GM12873 (cell line): ENCODE measurements around the gene BRINP3.

Experiments
- CTCF ChIP-seq: IDR thresholded peaks from 2 replicates; pipeline ENCODE4 v1.5.1; 2012; ENCODE audit warnings: low read depth, mild to moderate bottlenecking, moderate library complexity, low read length, control low read depth; ENCODE audit not compliant: insufficient read depth; ENCODE audit errors: missing control alignments

The BRINP3 gene

GRCh38 chr1:190373705-190374336, 103.8 kb downstream of the BRINP3 start:
- peak; percentile 65 for TF ChIP-seq CTCF

- no peak for TF ChIP-seq CTCF
Measured at GRCh38 chr1:190367200-190367599, 110.5 kb downstream of the BRINP3 start.

- TF ChIP-seq CTCF: no peak
Measured at GRCh38 chr1:190365283-190365682, 112.4 kb downstream of the BRINP3 start.

GRCh38 chr1:190353538-190354101, 124.0 kb downstream of the BRINP3 start:
- TF ChIP-seq CTCF: no peak

GRCh38 chr1:190344454-190344853, 133.2 kb downstream of the BRINP3 start:
- TF ChIP-seq CTCF: no peak

- no peak for TF ChIP-seq CTCF
Measured at GRCh38 chr1:190338829-190339228, 138.8 kb downstream of the BRINP3 start.

GRCh38 chr1:190328871-190329270, 148.8 kb downstream of the BRINP3 start:
- TF ChIP-seq CTCF: no peak

- TF ChIP-seq CTCF: no peak
Measured at GRCh38 chr1:190328361-190328760, 149.3 kb downstream of the BRINP3 start.
